CD14-positive monocyte (primary cell): Measurements from ENCODE around the gene CPNE4. TPM values are rescaled to one million over a fixed set of nuclear protein-coding genes. Genes with fewer than 3 reads are reported as not detected.

ENCODE experiments used
- DNase-seq, 3 donors: peaks; one replicate each; pipeline ENCODE4 v3.0.0-alpha.2; 2011 to 2022
- H2AFZ ChIP-seq: 2 replicates; pipeline ENCODE4 v1.6.0; 2012; ENCODE audit warnings: mild to moderate bottlenecking, low read depth, low read length, inconsistent platforms; ENCODE audit not compliant: insufficient read depth, poor library complexity, severe bottlenecking
- H3K27ac ChIP-seq, 2 donors: 1 replicate in 1 of 2; 2 replicates in 1 of 2; pipeline ENCODE4 v1.5.1; 2012 to 2013; ENCODE audit warnings: low read length in 2 of 2, control low read depth in 1 of 2, inconsistent platforms in 1 of 2, low read depth in 1 of 2, mild to moderate bottlenecking in 1 of 2
- H3K27me3 ChIP-seq, 2 donors: one replicate each; pipeline versions ENCODE4 v1.6.0 to v1.6.1; 2011 to 2013; ENCODE audit warnings: low read length in 2 of 2; ENCODE audit not compliant: control insufficient read depth in 2 of 2, insufficient read depth in 2 of 2
- H3K36me3 ChIP-seq, 2 donors: replicated peaks in 1 of 2; 1 replicate in 1 of 2; 2 replicates in 1 of 2; pipeline versions ENCODE4 v1.5.1 to v1.6.1; 2012 to 2013; ENCODE audit warnings: low read length in 2 of 2, control low read depth in 1 of 2, inconsistent platforms in 1 of 2, mild to moderate bottlenecking in 1 of 2; ENCODE audit not compliant: insufficient read depth in 2 of 2, control insufficient read depth in 1 of 2
- H3K4me1 ChIP-seq, 2 donors: 1 replicate in 1 of 2; 2 replicates in 1 of 2; pipeline versions ENCODE4 v1.5.1 to v1.6.1; 2012 to 2013; ENCODE audit warnings: low read length in 2 of 2, control low read depth in 1 of 2, inconsistent platforms in 1 of 2, mild to moderate bottlenecking in 1 of 2, moderate library complexity in 1 of 2; ENCODE audit not compliant: insufficient read depth in 2 of 2, control insufficient read depth in 1 of 2
- H3K4me2 ChIP-seq: replicated peaks from 2 replicates; pipeline ENCODE3; 2012; ENCODE audit warnings: low read length, moderate library complexity, mild to moderate bottlenecking; ENCODE audit not compliant: poor library complexity, severe bottlenecking; ENCODE audit errors: extremely low read depth
- H3K4me3 ChIP-seq, 3 experiments: fragments of 200-600 bp in 1 of 3; sonication (generic) in 1 of 3; replicated peaks in 1 of 3; 1 replicate in 2 of 3; 2 replicates in 1 of 3; pipeline ENCODE4 v1.5.1; 2011 to 2013; ENCODE audit warnings: low read length in 3 of 3, mild to moderate bottlenecking in 3 of 3, control low read depth in 2 of 3, low read depth in 2 of 3, inconsistent platforms in 1 of 3, moderate library complexity in 1 of 3
- H3K79me2 ChIP-seq: 2 replicates; pipeline ENCODE4 v1.6.0; 2012; ENCODE audit warnings: mild to moderate bottlenecking, control low read depth, inconsistent platforms, low read length, moderate library complexity; ENCODE audit not compliant: insufficient read depth
- H3K9ac ChIP-seq: 2 replicates; pipeline ENCODE4 v1.6.0; 2017; ENCODE audit warnings: low read length, mild to moderate bottlenecking; ENCODE audit not compliant: insufficient read depth, poor library complexity, severe bottlenecking
- H3K9me3 ChIP-seq, 2 donors: replicated peaks in 1 of 2; 1 replicate in 1 of 2; 2 replicates in 1 of 2; pipeline versions ENCODE4 v1.5.1 to v1.6.1; 2012 to 2013; ENCODE audit warnings: low read length in 2 of 2, control low read depth in 1 of 2; ENCODE audit not compliant: control insufficient read depth in 1 of 2, insufficient read depth in 1 of 2
- H4K20me1 ChIP-seq: 2 replicates; pipeline ENCODE4 v1.6.0; 2012; ENCODE audit warnings: mild to moderate bottlenecking, low read length, control low read depth, moderate library complexity; ENCODE audit not compliant: insufficient read depth
- H3K27ac Mint-ChIP-seq, 7 donors: one replicate each; pipeline ENCODE4 v1.8.0; 2020; ENCODE audit warnings: mild to moderate bottlenecking in 7 of 7, mixed read lengths in 7 of 7, moderate library complexity in 6 of 7, inconsistent platforms in 2 of 7
- H3K27me3 Mint-ChIP-seq, 3 donors: one replicate each; pipeline ENCODE4 v1.8.0; 2021 to 2022; ENCODE audit warnings: low read depth in 3 of 3, mild to moderate bottlenecking in 3 of 3, mixed read lengths in 3 of 3, moderate library complexity in 3 of 3, inconsistent platforms in 1 of 3
- H3K36me3 Mint-ChIP-seq, 2 donors: one replicate each; pipeline ENCODE4 v1.8.0; 2020; ENCODE audit warnings: mixed read lengths in 2 of 2, inconsistent platforms in 1 of 2, mild to moderate bottlenecking in 1 of 2
- H3K4me1 Mint-ChIP-seq: one replicate; pipeline ENCODE4 v1.8.0; 2020; ENCODE audit warnings: mild to moderate bottlenecking, mixed read lengths
- H3K4me3 Mint-ChIP-seq, 2 donors: one replicate each; pipeline ENCODE4 v1.8.0; 2020; ENCODE audit warnings: mild to moderate bottlenecking in 2 of 2, mixed read lengths in 2 of 2, moderate library complexity in 1 of 2
- H3K9me3 Mint-ChIP-seq, 7 donors: one replicate each; pipeline ENCODE4 v1.8.0; 2020 to 2022; ENCODE audit warnings: mixed read lengths in 7 of 7, mild to moderate bottlenecking in 6 of 7, moderate library complexity in 6 of 7, inconsistent platforms in 2 of 7
- WGBS: methylation state at CpG from one replicate; pipeline ENCODE4 v1.1.5; 2013; ENCODE audit warnings: missing lambda C conversion rate; ENCODE audit not compliant: insufficient coverage; 5-methylcytosine and 5-hydroxymethylcytosine counted together
- intact Hi-C, 2 donors: fragments of 100-400 bp; cut with micrococcal nuclease; formaldehyde crosslinking; loops; one replicate each; pipeline versions ENCODE4 v1.15.0 to v1.15.1; 2023
- polyA plus RNA-seq, 3 donors: library from polyadenylated mRNA; depleted of rRNA in 1 of 3; unstranded in 2 of 3; stranded (reverse) in 1 of 3; fragments of 300-500 nt in 2 of 3; fragments of >200 nt in 1 of 3; fragmentation: Illumina TruSeq in 2 of 3; gene quantifications; 1 replicate in 2 of 3; 2 replicates in 1 of 3; pipeline ENCODE4 v1.2.3, GENCODE V29; 2012 to 2021
- TF ChIP-seq, protein P1 (sequence below): fragments of 200-600 bp; IDR thresholded peaks from one replicate; pipeline ENCODE4 v1.8.0; 2022; ENCODE audit warnings: antibody characterized with exemption, mild to moderate bottlenecking

Gene CPNE4
- polyA plus RNA-seq, 3 donors: not detected

DNA sequence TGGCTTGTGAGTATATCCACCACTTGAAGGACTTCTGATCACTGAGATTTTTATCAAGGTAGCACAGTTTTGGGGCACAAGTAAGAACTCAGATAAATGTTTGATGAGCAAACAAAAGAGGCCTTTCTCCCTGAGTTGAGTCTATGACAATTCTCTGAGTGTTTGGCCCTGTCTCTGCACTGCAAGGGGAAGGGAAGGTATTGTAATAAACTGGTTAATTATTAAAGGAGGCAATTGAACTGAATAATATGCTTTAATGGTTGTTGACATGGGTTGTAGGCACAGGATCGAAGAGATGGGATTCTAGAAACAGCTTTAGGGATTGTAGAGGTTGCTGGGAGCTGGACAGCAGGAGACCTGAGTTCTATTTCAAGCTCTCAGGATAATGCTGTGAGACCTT lies 437.0 kb downstream of the CPNE4 start:
- Histone ChIP-seq H2AFZ (no peak overlapping the region), H4K20me1 (no peaks in the 10 kb centered on the region), H3K4me1 (no peaks in the 10 kb centered on the region), H3K4me3 (no peak overlapping the region), H3K27me3 (no peaks in the 10 kb centered on the region), H3K4me2 (no peak overlapping the region), H3K27ac (no peak overlapping the region), H3K36me3 (no peaks in the 10 kb centered on the region), H3K79me2 (no peaks in the 10 kb centered on the region), H3K9ac (no peak overlapping the region), H3K9me3 (no peaks in the 10 kb centered on the region)
- Mint-ChIP-seq H3K9me3 (peaks cover 0 to 12% (median 0%) of the 10 kb centered on the region in 7 donors), H3K4me1 (no peaks in the 10 kb centered on the region), H3K36me3 (no peaks in the 10 kb centered on the region), H3K27ac (no peak overlapping the region), H3K27me3 (peaks cover 0 to 7% (median 3%) of the 10 kb centered on the region in 3 donors), H3K4me3 (no peak overlapping the region)
- intact Hi-C loops: no loop called here
- TF ChIP-seq, protein P1, sequence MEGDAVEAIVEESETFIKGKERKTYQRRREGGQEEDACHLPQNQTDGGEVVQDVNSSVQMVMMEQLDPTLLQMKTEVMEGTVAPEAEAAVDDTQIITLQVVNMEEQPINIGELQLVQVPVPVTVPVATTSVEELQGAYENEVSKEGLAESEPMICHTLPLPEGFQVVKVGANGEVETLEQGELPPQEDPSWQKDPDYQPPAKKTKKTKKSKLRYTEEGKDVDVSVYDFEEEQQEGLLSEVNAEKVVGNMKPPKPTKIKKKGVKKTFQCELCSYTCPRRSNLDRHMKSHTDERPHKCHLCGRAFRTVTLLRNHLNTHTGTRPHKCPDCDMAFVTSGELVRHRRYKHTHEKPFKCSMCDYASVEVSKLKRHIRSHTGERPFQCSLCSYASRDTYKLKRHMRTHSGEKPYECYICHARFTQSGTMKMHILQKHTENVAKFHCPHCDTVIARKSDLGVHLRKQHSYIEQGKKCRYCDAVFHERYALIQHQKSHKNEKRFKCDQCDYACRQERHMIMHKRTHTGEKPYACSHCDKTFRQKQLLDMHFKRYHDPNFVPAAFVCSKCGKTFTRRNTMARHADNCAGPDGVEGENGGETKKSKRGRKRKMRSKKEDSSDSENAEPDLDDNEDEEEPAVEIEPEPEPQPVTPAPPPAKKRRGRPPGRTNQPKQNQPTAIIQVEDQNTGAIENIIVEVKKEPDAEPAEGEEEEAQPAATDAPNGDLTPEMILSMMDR: no peak
- WGBS: 83% methylated on average over 1 of the region's 1 CpG
- no peak for DNase-seq

- H3K9me3 Mint-ChIP-seq: peaks cover 0 to 12% (median 0%) of the 10 kb centered on the region in 7 donors
- no peaks in the 10 kb centered on the region for H3K36me3 ChIP-seq
Measured at GRCh38 chr3:131596884-131597283, 437.9 kb downstream of the CPNE4 start.

More at GRCh38 chr3:131596884-131597283, 437.9 kb downstream of the CPNE4 start:
- intact Hi-C loops: no loop called here
- H4K20me1 ChIP-seq: no peaks in the 10 kb centered on the region
- Mint-ChIP-seq H3K4me3 (no peak overlapping the region), H3K27me3 (peaks cover 0 to 7% (median 3%) of the 10 kb centered on the region in 3 donors), H3K4me1 (no peaks in the 10 kb centered on the region), H3K27ac (no peak overlapping the region), H3K36me3 (no peaks in the 10 kb centered on the region)
- H3K27me3 ChIP-seq: no peaks in the 10 kb centered on the region
- no peak overlapping the region for H3K4me2 ChIP-seq
- TF ChIP-seq, protein P1: no peak
- WGBS: 100% methylated on average over 1 of the region's 1 CpG
- DNase-seq: no peak
- H3K4me3 ChIP-seq: no peak overlapping the region
- H3K9me3 ChIP-seq: no peaks in the 10 kb centered on the region
- H3K27ac ChIP-seq: no peak overlapping the region
- H2AFZ ChIP-seq: no peak overlapping the region
- H3K79me2 ChIP-seq: no peaks in the 10 kb centered on the region
- H3K4me1 ChIP-seq: no peaks in the 10 kb centered on the region
- H3K9ac ChIP-seq: no peak overlapping the region
